Vagina (tissue), 2 donors: ENCODE measurements around the gene HPCAL1.

ENCODE experiments used
- POLR2A ChIP-seq, 2 donors: fragments of 450-650 bp; IDR thresholded peaks; one replicate each; pipeline ENCODE4 v1.6.1; 2017; ENCODE audit warnings: antibody characterized with exemption in 2 of 2, mild to moderate bottlenecking in 2 of 2, moderate library complexity in 2 of 2
- TF ChIP-seq, protein P1 (sequence below), 3 experiments: fragments of 450-650 bp in 2 of 3; fragments of 200-600 bp in 1 of 3; sonication (generic) in 1 of 3; IDR thresholded peaks; one replicate each; pipeline ENCODE4 v1.5.1; 2017 to 2019; ENCODE audit warnings: antibody characterized with exemption in 3 of 3, mild to moderate bottlenecking in 2 of 3, moderate library complexity in 2 of 3

GRCh38 chr2:10359731-10360329 is 57.1 kb downstream of the HPCAL1 start:
- TF ChIP-seq POLR2A (IDR thresholded peaks at IDR 0.05) = no peak
- TF ChIP-seq, protein P1, sequence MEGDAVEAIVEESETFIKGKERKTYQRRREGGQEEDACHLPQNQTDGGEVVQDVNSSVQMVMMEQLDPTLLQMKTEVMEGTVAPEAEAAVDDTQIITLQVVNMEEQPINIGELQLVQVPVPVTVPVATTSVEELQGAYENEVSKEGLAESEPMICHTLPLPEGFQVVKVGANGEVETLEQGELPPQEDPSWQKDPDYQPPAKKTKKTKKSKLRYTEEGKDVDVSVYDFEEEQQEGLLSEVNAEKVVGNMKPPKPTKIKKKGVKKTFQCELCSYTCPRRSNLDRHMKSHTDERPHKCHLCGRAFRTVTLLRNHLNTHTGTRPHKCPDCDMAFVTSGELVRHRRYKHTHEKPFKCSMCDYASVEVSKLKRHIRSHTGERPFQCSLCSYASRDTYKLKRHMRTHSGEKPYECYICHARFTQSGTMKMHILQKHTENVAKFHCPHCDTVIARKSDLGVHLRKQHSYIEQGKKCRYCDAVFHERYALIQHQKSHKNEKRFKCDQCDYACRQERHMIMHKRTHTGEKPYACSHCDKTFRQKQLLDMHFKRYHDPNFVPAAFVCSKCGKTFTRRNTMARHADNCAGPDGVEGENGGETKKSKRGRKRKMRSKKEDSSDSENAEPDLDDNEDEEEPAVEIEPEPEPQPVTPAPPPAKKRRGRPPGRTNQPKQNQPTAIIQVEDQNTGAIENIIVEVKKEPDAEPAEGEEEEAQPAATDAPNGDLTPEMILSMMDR (IDR thresholded peaks at IDR 0.05) = no peak
